GM10266 (cell line): ENCODE data around the gene PROKR1.

Source experiments
- DNase-seq: peaks from one replicate; pipeline ENCODE4 v3.0.0; 2012; ENCODE audit errors: extremely low spot score
- TF ChIP-seq, protein P1 (sequence below): IDR thresholded peaks from 2 replicates; pipeline ENCODE4 v1.5.1; 2012; ENCODE audit warnings: mild to moderate bottlenecking, low read depth; ENCODE audit not compliant: control insufficient read depth, insufficient read depth; ENCODE audit errors: missing control alignments

The PROKR1 gene

DNA sequence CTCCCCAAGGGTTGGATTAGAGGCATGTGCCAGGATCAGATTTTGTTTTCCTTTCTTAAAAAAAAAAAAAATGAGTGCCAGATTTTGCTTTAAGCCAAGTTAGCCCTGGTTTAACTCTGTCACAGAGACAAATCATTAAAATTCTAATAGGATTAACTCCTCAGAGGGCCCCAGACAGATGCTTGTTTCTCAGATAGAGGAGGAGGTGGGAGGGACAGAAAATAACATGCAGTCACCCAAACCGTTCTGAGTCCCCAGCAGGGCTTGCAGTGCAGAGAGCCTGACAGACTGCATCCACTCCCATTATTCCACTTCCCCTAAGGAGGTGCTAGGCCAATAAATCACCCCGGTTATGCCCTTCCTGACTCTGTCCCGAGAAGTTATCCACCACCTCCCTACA, 6.3 kb upstream of the PROKR1 start:
- no peak for DNase-seq
- TF ChIP-seq, protein P1, sequence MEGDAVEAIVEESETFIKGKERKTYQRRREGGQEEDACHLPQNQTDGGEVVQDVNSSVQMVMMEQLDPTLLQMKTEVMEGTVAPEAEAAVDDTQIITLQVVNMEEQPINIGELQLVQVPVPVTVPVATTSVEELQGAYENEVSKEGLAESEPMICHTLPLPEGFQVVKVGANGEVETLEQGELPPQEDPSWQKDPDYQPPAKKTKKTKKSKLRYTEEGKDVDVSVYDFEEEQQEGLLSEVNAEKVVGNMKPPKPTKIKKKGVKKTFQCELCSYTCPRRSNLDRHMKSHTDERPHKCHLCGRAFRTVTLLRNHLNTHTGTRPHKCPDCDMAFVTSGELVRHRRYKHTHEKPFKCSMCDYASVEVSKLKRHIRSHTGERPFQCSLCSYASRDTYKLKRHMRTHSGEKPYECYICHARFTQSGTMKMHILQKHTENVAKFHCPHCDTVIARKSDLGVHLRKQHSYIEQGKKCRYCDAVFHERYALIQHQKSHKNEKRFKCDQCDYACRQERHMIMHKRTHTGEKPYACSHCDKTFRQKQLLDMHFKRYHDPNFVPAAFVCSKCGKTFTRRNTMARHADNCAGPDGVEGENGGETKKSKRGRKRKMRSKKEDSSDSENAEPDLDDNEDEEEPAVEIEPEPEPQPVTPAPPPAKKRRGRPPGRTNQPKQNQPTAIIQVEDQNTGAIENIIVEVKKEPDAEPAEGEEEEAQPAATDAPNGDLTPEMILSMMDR = no peak

DNA sequence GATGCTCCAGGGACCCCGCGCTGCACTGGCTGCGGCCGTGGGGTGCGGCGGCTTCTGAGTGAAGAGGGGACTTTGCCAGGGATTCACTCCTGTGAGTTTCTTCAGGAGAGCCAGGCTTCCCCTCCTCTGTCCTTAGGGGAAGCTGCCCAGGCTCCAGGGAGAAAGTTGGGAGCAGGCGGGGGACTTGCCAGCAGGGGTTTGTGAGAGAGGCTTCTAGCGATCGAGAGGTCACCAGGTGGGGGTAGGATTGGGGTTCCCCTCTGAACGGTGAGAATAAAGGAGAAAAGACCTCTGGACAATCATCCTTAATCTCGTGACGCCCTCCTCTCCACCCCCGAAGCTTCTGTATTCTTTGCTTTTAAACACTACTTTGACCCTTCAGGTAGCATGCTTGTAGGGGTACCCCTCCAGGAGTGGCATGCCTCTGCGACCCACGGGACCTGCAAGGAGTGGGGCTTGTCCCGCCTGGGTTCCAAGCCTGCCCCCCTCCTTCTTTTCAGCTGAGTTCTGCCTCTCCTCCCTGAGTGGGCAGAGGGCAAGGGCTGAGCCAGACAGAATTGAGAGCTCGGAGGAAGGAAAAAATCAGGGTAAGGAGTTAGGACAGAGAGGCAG, 601 bp downstream of the PROKR1 start:
- DNase-seq = no peak
- TF ChIP-seq, protein P1 = no peak

DNA sequence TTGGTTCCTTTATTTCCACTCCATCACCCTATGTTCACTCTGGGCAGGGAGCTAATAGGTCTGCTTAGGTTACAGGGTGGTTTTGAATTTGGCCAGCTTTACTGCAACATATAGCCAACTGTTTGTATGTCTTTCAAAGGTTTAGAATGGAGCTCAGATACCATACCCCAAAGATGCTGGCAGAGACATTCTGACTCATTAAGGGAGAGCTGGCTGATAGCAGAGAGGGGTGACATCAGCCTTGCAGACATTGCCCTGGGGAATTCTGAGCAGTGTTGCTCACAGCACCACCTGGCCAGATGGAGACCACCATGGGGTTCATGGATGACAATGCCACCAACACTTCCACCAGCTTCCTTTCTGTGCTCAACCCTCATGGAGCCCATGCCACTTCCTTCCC, 2.1 kb downstream of the PROKR1 start:
- DNase-seq = no peak

DNA sequence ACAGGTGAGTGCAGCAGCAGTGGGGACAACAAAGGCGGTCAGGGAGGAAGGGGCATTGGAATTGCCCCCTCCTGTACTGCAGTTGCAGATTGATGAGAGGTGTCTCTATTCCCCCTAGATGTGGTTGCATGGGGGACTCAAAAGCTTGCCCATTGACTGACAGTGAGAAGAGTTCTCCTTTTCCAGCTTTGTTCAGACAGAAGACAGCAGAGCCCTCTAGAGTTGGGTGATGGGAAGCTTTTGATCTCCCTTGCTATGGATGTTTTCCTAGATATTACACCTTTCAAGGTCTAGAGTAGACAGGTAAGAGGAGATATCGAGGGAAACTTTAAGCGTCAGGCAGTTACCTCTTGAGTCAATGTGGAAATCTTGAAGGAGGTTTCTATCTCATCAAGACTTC, 2.9 kb downstream of the PROKR1 start:
- TF ChIP-seq, protein P1 = no peak
- no peak for DNase-seq

More for the DNA sequence above, 2.1 kb downstream of the PROKR1 start:
- TF ChIP-seq, protein P1 = no peak

DNA sequence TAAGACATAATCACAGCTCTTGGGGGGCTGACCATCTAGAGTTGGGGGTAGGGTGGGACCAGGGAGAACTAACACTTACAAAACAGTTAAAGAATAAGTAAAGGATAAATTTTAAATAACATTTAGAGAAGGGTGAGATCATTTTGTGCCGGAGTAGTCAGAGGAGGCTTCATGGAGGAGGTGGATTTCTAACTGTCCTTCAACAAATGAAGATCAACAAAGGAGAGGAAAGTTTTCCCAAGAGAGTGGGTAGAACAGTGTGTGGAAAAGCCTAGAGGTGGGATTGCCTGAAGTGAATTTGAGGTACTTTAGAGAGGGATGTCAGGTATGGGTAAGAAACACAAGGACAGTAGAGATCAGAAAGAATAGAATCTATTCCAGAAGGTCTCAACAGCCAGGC, 7.3 kb downstream of the PROKR1 start:
- TF ChIP-seq, protein P1 = no peak
- no peak for DNase-seq

DNA sequence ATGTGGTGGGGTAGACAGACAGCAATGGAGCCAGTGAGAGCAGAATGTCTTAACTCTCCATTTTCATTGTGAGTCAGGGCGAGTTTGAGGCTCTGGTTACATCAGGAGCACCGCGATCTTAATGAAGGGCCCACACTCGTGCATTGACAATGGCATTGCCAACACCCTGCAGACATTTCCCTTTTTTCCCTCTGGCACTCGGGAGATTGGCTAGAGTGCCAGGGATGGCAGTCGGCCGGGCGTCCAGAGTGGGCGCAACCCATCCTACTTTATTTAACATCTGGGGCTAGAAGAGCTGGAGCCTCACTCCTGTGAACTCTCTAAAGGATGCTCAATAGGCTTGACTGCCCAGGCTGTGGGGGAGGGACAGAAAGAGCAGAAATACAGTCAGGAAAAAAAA, 9.7 kb downstream of the PROKR1 start:
- no peak for DNase-seq
- TF ChIP-seq, protein P1 = no peak

DNA sequence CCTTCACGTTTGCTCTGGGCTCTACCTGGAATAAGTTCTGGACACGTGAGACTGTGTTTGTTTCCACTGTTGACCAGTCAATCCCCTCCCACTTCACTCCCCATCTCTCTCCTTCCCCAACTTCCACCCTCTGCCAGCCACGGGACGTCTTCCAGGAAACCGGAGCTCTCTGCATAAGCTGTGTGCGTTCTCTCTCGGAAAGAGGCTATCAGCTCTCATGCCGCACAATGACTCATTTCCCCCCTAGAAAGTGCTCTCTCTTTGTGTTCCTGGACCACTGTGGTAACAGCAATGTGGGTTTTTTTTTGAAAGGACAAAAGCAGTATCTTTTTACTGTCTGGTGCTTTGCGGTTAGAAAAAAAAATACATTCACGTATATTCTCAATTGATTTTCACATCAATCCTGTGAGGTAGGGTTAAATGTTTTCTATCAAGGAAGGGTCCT, 10.2 kb downstream of the PROKR1 start:
- DNase-seq = peak; percentile 35
- TF ChIP-seq, protein P1 = no peak
